SK-N-SH treated with all-trans-retinoic acid at 6 μM for 48 hours (cell line): ENCODE measurements around the gene PPP2R5D.

ENCODE experiments used
- ARNTL ChIP-seq: fragments of 450-650 bp; formaldehyde crosslinking; IDR thresholded peaks from 2 replicates; pipeline ENCODE4 v1.5.0; 2020; ENCODE audit warnings: low read depth, mild to moderate bottlenecking, moderate library complexity, borderline replicate concordance
- CREB5 ChIP-seq: fragments of 250-450 bp; sonication (Bioruptor Pico); IDR thresholded peaks from 2 replicates; pipeline ENCODE4 v1.5.1; 2020; ENCODE audit warnings: low read depth, mild to moderate bottlenecking, moderate library complexity
- PATZ1 ChIP-seq: fragments of 250-450 bp; sonication (Bioruptor Pico); IDR thresholded peaks from 2 replicates; pipeline ENCODE4 v1.8.0; 2020; ENCODE audit warnings: mild to moderate bottlenecking, moderate library complexity, borderline replicate concordance
- ZFP3 ChIP-seq: fragments of 250-450 bp; sonication (Bioruptor Pico); IDR thresholded peaks from 2 replicates; pipeline ENCODE4 v1.5.0; 2020; ENCODE audit warnings: mild to moderate bottlenecking, moderate library complexity
- ZFP30 ChIP-seq: fragments of 450-650 bp; formaldehyde crosslinking; IDR thresholded peaks from 2 replicates; pipeline ENCODE4 v1.5.0; 2022; ENCODE audit warnings: mild to moderate bottlenecking, moderate library complexity

- TF ChIP-seq PATZ1 (CRISPR knock-in tag) (no peak), ZFP30 (CRISPR knock-in tag) (no peak), CREB5 (CRISPR knock-in tag) (no peak), ZFP3 (CRISPR knock-in tag) (no peak), ARNTL (CRISPR knock-in tag) (no peak)
Measured at GRCh38 chr6:42960243-42961019, 23.9 kb upstream of the PPP2R5D start, which contains the start of gene GNMT.
